Measurements from ENCODE around the gene CSH2. TPM values are rescaled to one million over a fixed set of nuclear protein-coding genes. Genes with fewer than 3 reads are reported as not detected.
"Not testable (repeated sequence)": the region's sequence is repeated elsewhere in the genome, so short reads cannot be mapped to it uniquely, and the experiment has no call there.

The CSH2 gene
- total and polyA plus RNA-seq, 2 of the 8 experiments (the other 6 are each of a cell fraction or from before 2014, with no cell fraction given), result 0.43 TPM; not detected in 1

- POLR2A ChIA-PET (ENCODE audit: partially characterized antibody); H3K4me1 ChIP-seq (replicated peaks in 1 of 4; ENCODE audit: control insufficient read depth in 3 of 4, insufficient read depth in 4 of 4, low read length in 3 of 4); H4K20me1 ChIP-seq (replicated peaks in 1 of 2; ENCODE audit: control insufficient read depth in 1 of 2, insufficient read depth in 2 of 2, low read length in 2 of 2); H3K79me1 ChIP-seq (ENCODE audit: low read depth, low read length); H3K14ac ChIP-seq (ENCODE audit: insufficient read length); H3K79me2 ChIP-seq (ENCODE audit: control insufficient read depth in 1 of 2, insufficient read depth in 2 of 2, low read length in 2 of 2); H2AFZ ChIP-seq (ENCODE audit: low read length); FAIRE-seq; H4K8ac ChIP-seq (ENCODE audit: extremely low read depth, insufficient read depth, low read length); H3K4me3 ChIP-seq (ENCODE audit: extremely low read depth in 1 of 4, insufficient read depth in 2 of 4, low read depth in 3 of 4, low read length in 4 of 4); H2BK12ac ChIP-seq (ENCODE audit: low read depth, low read length); H3K18ac ChIP-seq (ENCODE audit: extremely low read depth, low read length); H3K4ac ChIP-seq (replicated peaks; ENCODE audit: insufficient read length, low read depth, low read length); H3K27ac ChIP-seq (ENCODE audit: low read depth, low read length); H4K91ac ChIP-seq (replicated peaks; ENCODE audit: insufficient read length, low read length); H3K27me3 ChIP-seq (replicated peaks in 1 of 4; ENCODE audit: control insufficient read depth in 3 of 4, extremely low read depth in 1 of 4, insufficient read depth in 3 of 4, low read length in 3 of 4); H2BK20ac ChIP-seq (ENCODE audit: low read length); H2AK5ac ChIP-seq (ENCODE audit: low read depth, low read length); H2BK120ac ChIP-seq (replicated peaks; ENCODE audit: low read depth, low read length); H3K36me3 ChIP-seq (ENCODE audit: control insufficient read depth in 2 of 4, insufficient read depth in 4 of 4, low read length in 3 of 4); H3K9ac ChIP-seq (replicated peaks in 1 of 4; ENCODE audit: extremely low read depth in 1 of 4, low read depth in 3 of 4, low read length in 3 of 4); DNase-seq (ENCODE audit: low read depth in 1 of 2, low spot score in 2 of 2); H3K9me3 ChIP-seq (ENCODE audit: insufficient read depth in 2 of 2, low read depth in 1 of 2, low read length in 1 of 2); H3K23me2 ChIP-seq (ENCODE audit: low read depth, low read length); H3K56ac ChIP-seq (replicated peaks; ENCODE audit: insufficient read length, low read depth, low read length); H4K5ac ChIP-seq (ENCODE audit: insufficient read length, low read depth, low read length); H2BK5ac ChIP-seq (ENCODE audit: low read depth, low read length); H3K23ac ChIP-seq (ENCODE audit: insufficient read length); H3K4me2 ChIP-seq (ENCODE audit: insufficient read depth in 1 of 2, low read depth in 2 of 2, low read length in 2 of 2); H2BK15ac ChIP-seq (ENCODE audit: low read length): not testable (repeated sequence)
- CTCF ChIA-PET (ENCODE audit: partially characterized antibody), result interaction anchor here (0.7 to 8.9 kb wide), 8 partner anchors 10 to 26 kb away, joined by 3 to 77 read pairs (median 4); partner anchors contain the start of gene GH2
- 87% methylated on average over 8 of the region's 8 CpGs; no CpG with 5 or more reads in 1 of the 2 experiments for WGBS, 2 experiments (ENCODE audit: extremely low coverage in 1 of 2, insufficient coverage in 1 of 2, insufficient read length in 1 of 2, insufficient replicate concordance in 2 of 2, low coverage in 1 of 2, low lambda C conversion rate in 2 of 2, missing lambda C conversion rate in 1 of 2)
Measured at GRCh38 chr17:63856425-63856824, 17.1 kb downstream of the CSH2 start.

Data from H1 (cell line).